MCF 10A (cell line): Measurements from ENCODE around the gene ZBTB5. TPM values are rescaled to one million over a fixed set of nuclear protein-coding genes. Genes with fewer than 3 reads are reported as not detected.

ENCODE experiments used
- BruUV-seq: library from RNA; stranded (reverse); fragments of 400-500 nt; replicated peaks from 2 replicates; lab custom pipeline; 2021; lab: Mats Ljungman, UMichigan
- CTCF ChIA-PET: fragments of 300-600 bp; sonication (Branson Sonifier 250); formaldehyde crosslinking; extraction: SDS; loops from one replicate; lab custom pipeline; 2021; ENCODE audit warnings: antibody characterized with exemption, inconsistent platforms; lab: Yijun Ruan, JAX
- POLR2A ChIA-PET: fragments of 300-600, 350-650 bp; sonication (Branson Sonifier 250); formaldehyde crosslinking; extraction: SDS; loops from one replicate; lab custom pipeline; 2020; ENCODE audit warnings: antibody characterized with exemption, inconsistent platforms; lab: Yijun Ruan, JAX
- DNase-seq: peaks from one replicate; pipeline ENCODE4 v3.0.0-alpha.2; 2018; ENCODE audit not compliant: unreplicated experiment
- H3K27ac Mint-ChIP-seq: one replicate; pipeline ENCODE4 v1.8.0; 2022; ENCODE audit warnings: mild to moderate bottlenecking, low read depth, mixed read lengths; ENCODE audit not compliant: unreplicated experiment
- H3K27me3 Mint-ChIP-seq: one replicate; pipeline ENCODE4 v1.8.0; 2022; ENCODE audit warnings: mixed read lengths; ENCODE audit not compliant: insufficient read depth, unreplicated experiment
- H3K36me3 Mint-ChIP-seq: one replicate; pipeline ENCODE4 v1.8.0; 2022; ENCODE audit warnings: mild to moderate bottlenecking, moderate library complexity, mixed read lengths; ENCODE audit not compliant: insufficient read depth, unreplicated experiment
- H3K4me1 Mint-ChIP-seq: one replicate; pipeline ENCODE4 v1.8.0; 2022; ENCODE audit warnings: mixed read lengths; ENCODE audit not compliant: insufficient read depth, unreplicated experiment
- H3K4me3 Mint-ChIP-seq: one replicate; pipeline ENCODE4 v1.8.0; 2022; ENCODE audit warnings: mild to moderate bottlenecking, moderate library complexity, mixed read lengths; ENCODE audit not compliant: unreplicated experiment
- H3K9me3 Mint-ChIP-seq: one replicate; pipeline ENCODE4 v1.8.0; 2022; ENCODE audit warnings: mixed read lengths; ENCODE audit not compliant: unreplicated experiment
- CTCF ChIP-seq: fragments of 200-600 bp; IDR thresholded peaks from one replicate; pipeline ENCODE4 v1.8.0; 2022; ENCODE audit warnings: antibody characterized with exemption, mild to moderate bottlenecking; ENCODE audit not compliant: unreplicated experiment
- intact Hi-C: fragments of 100-400 bp; cut with micrococcal nuclease; formaldehyde crosslinking; loops from 2 replicates; pipeline ENCODE4 v1.14.1; 2022
- total RNA-seq: library from RNA; stranded (reverse); gene quantifications from 2 replicates; pipeline ENCODE4 v1.2.3, GENCODE V29; 2022

ZBTB5 gene
- total RNA-seq, 1 experiment from 2014 or later: 9.0 TPM

GRCh38 chr9:37447111-37447510 is 18.1 kb downstream of the ZBTB5 start:
- CTCF ChIA-PET: no interaction called here
- H3K9me3 Mint-ChIP-seq: no peaks in the 10 kb centered on the region
- H3K36me3 Mint-ChIP-seq: peaks cover 56% of the 10 kb centered on the region
- DNase-seq: no peak
- no TSS peak for BruUV-seq
- H3K4me3 Mint-ChIP-seq: no peak overlapping the region
- POLR2A ChIA-PET: interaction anchor here (1.0 to 1.4 kb wide), 2 partner anchors 12 to 18 kb away, joined by 4 to 10 read pairs; partner anchors contain the start of gene ZBTB5
- intact Hi-C loops: no loop called here
- H3K4me1 Mint-ChIP-seq: no peaks in the 10 kb centered on the region
- no peak for TF ChIP-seq CTCF
- H3K27ac Mint-ChIP-seq: no peak overlapping the region
- H3K27me3 Mint-ChIP-seq: no peaks in the 10 kb centered on the region

- H3K4me1 Mint-ChIP-seq: no peaks in the 10 kb centered on the region
- no peak overlapping the region for H3K27ac Mint-ChIP-seq
- intact Hi-C loops: no loop called here
- peaks cover 63% of the 10 kb centered on the region for H3K36me3 Mint-ChIP-seq
- DNase-seq: no peak
- H3K4me3 Mint-ChIP-seq: no peak overlapping the region
- no TSS peak for BruUV-seq
- POLR2A ChIA-PET: interaction anchor here (0.6 to 1.4 kb wide), 3 partner anchors 9 to 19 kb away, joined by 3 to 10 read pairs (median 4); partner anchors contain the start of gene ZBTB5
- H3K9me3 Mint-ChIP-seq: no peaks in the 10 kb centered on the region
- CTCF ChIA-PET: no interaction called here
- no peaks in the 10 kb centered on the region for H3K27me3 Mint-ChIP-seq
- no peak for TF ChIP-seq CTCF
Measured at GRCh38 chr9:37446401-37446800, 18.8 kb downstream of the ZBTB5 start.

- H3K9me3 Mint-ChIP-seq: no peaks in the 10 kb centered on the region
Measured at GRCh38 chr9:37445832-37446231, 19.4 kb downstream of the ZBTB5 start.

GRCh38 chr9:37444890-37445289 is 20.4 kb downstream of the ZBTB5 start:
- Mint-ChIP-seq H3K27me3 (no peaks in the 10 kb centered on the region), H3K4me1 (no peaks in the 10 kb centered on the region), H3K27ac (no peak overlapping the region), H3K9me3 (no peaks in the 10 kb centered on the region), H3K4me3 (no peak overlapping the region), H3K36me3 (peaks cover 60% of the 10 kb centered on the region)
- CTCF ChIA-PET: no interaction called here
- no TSS peak for BruUV-seq
- no peak for TF ChIP-seq CTCF
- intact Hi-C loops: no loop called here
- no peak for DNase-seq
- POLR2A ChIA-PET: interaction anchor here (0.6 to 1.5 kb wide), 4 partner anchors 14 to 30 kb away, joined by 3 to 5 read pairs (median 4); no protein-coding TSS in a partner anchor

More at GRCh38 chr9:37445832-37446231, 19.4 kb downstream of the ZBTB5 start:
- Mint-ChIP-seq H3K27me3 (no peaks in the 10 kb centered on the region), H3K27ac (no peak overlapping the region), H3K4me3 (no peak overlapping the region), H3K4me1 (no peaks in the 10 kb centered on the region), H3K36me3 (peaks cover 63% of the 10 kb centered on the region)
- DNase-seq: no peak
- no TSS peak for BruUV-seq
- TF ChIP-seq CTCF: no peak
- POLR2A ChIA-PET: interaction anchor here (0.6 to 1.4 kb wide), 2 partner anchors 10 to 20 kb away, joined by 3 to 10 read pairs; partner anchors contain the start of gene ZBTB5
- intact Hi-C loops: no loop called here
- CTCF ChIA-PET: no interaction called here
